ENCODE results near the gene NFATC1.

NFATC1 gene

GRCh38 chr18:79532313-79533007, 136.7 kb downstream of the NFATC1 start:
- Histone ChIP-seq H4K8ac (ENCODE audit: low read depth, low read length) (no peak overlapping the region), H3K4me1 (ENCODE audit: control insufficient read depth in 2 of 2, insufficient read depth in 1 of 2, low read depth in 1 of 2, low read length in 2 of 2) (no peaks in the 10 kb centered on the region), H3K4me2 (ENCODE audit: insufficient read depth, low read length, poor library complexity, severe bottlenecking) (no peak overlapping the region), H2BK120ac (ENCODE audit: low read depth, low read length) (peak overlapping the region; percentile 43), H3K9me3 (replicated peaks in 1 of 2; ENCODE audit: control insufficient read depth in 2 of 2, insufficient read depth in 1 of 2, low read depth in 1 of 2, low read length in 2 of 2) (no peaks in the 10 kb centered on the region), H4K91ac (ENCODE audit: low read depth, low read length, poor library complexity) (no peak overlapping the region), H3K27ac (replicated peaks; ENCODE audit: low read length) (no peak overlapping the region), H3K4me3 (ENCODE audit: low read length in 2 of 2) (no peak overlapping the region), H3K9ac (ENCODE audit: low read depth, low read length, poor library complexity) (no peak overlapping the region), H2BK12ac (ENCODE audit: low read length) (no peak overlapping the region), H2AFZ (ENCODE audit: low read length) (peak overlapping the region; percentile 23), H3K27me3 (ENCODE audit: control insufficient read depth in 3 of 3, insufficient read depth in 3 of 3, low read depth in 1 of 3, low read length in 3 of 3) (peaks cover 0 to 41% (median 0%) of the 10 kb centered on the region in 3 experiments), H3K18ac (ENCODE audit: low read length) (peak overlapping the region; percentile 24), H3K14ac (ENCODE audit: low read length) (no peak overlapping the region), H3K23ac (ENCODE audit: low read depth, low read length, poor library complexity) (no peak overlapping the region), H2BK5ac (ENCODE audit: low read length) (no peak overlapping the region), H2AK5ac (ENCODE audit: low read depth, low read length) (peak overlapping the region; percentile 61), H3K36me3 (replicated peaks in 1 of 2; ENCODE audit: control insufficient read depth in 2 of 2, insufficient read depth in 2 of 2, low read length in 2 of 2) (no peaks in the 10 kb centered on the region), H2BK15ac (ENCODE audit: low read length) (no peak overlapping the region), H3K79me1 (ENCODE audit: low read depth, low read length) (no peaks in the 10 kb centered on the region), H3K4ac (ENCODE audit: low read length) (no peak overlapping the region)
- DNase-seq (ENCODE audit: low spot score), result no peak
- WGBS, 2 donors (ENCODE audit: extremely low coverage in 2 of 2, insufficient read length in 2 of 2, insufficient replicate concordance in 1 of 2), result no CpG with 5 or more reads among the region's 34 CpGs

GRCh38 chr18:79533146-79533545, 137.4 kb downstream of the NFATC1 start:
- Histone ChIP-seq H3K27ac (replicated peaks; ENCODE audit: low read length) (no peak overlapping the region), H2AFZ (ENCODE audit: low read length) (no peak overlapping the region), H3K4me2 (ENCODE audit: insufficient read depth, low read length, poor library complexity, severe bottlenecking) (no peak overlapping the region), H3K79me1 (ENCODE audit: low read depth, low read length) (no peaks in the 10 kb centered on the region), H3K23ac (ENCODE audit: low read depth, low read length, poor library complexity) (peak overlapping the region; percentile 66), H3K4me1 (ENCODE audit: control insufficient read depth in 2 of 2, insufficient read depth in 1 of 2, low read depth in 1 of 2, low read length in 2 of 2) (no peaks in the 10 kb centered on the region), H3K4ac (ENCODE audit: low read length) (peak overlapping the region; percentile 77), H3K36me3 (replicated peaks in 1 of 2; ENCODE audit: control insufficient read depth in 2 of 2, insufficient read depth in 2 of 2, low read length in 2 of 2) (no peaks in the 10 kb centered on the region), H3K27me3 (ENCODE audit: control insufficient read depth in 3 of 3, insufficient read depth in 3 of 3, low read depth in 1 of 3, low read length in 3 of 3) (peaks cover 0 to 41% (median 0%) of the 10 kb centered on the region in 3 experiments), H4K8ac (ENCODE audit: low read depth, low read length) (peak overlapping the region; percentile 23), H2AK5ac (ENCODE audit: low read depth, low read length) (peak overlapping the region; percentile 61), H3K9ac (ENCODE audit: low read depth, low read length, poor library complexity) (no peak overlapping the region), H3K14ac (ENCODE audit: low read length) (no peak overlapping the region), H2BK12ac (ENCODE audit: low read length) (peak overlapping the region; percentile 46), H4K91ac (ENCODE audit: low read depth, low read length, poor library complexity) (no peak overlapping the region), H3K18ac (ENCODE audit: low read length) (peak overlapping the region; percentile 52), H3K9me3 (replicated peaks in 1 of 2; ENCODE audit: control insufficient read depth in 2 of 2, insufficient read depth in 1 of 2, low read depth in 1 of 2, low read length in 2 of 2) (peaks cover 5 to 7% of the 10 kb centered on the region in 2 donors), H2BK120ac (ENCODE audit: low read depth, low read length) (peak overlapping the region; percentile 43), H3K4me3 (ENCODE audit: low read length in 2 of 2) (no peak overlapping the region), H2BK15ac (ENCODE audit: low read length) (peak overlapping the region; percentile 72), H2BK5ac (ENCODE audit: low read length) (no peak overlapping the region)
- no peak for DNase-seq (ENCODE audit: low spot score)
- WGBS, 2 donors (ENCODE audit: extremely low coverage in 2 of 2, insufficient read length in 2 of 2, insufficient replicate concordance in 1 of 2), result no CpG with 5 or more reads among the region's 13 CpGs

GRCh38 chr18:79533591-79533990, 137.9 kb downstream of the NFATC1 start:
- H2BK5ac ChIP-seq (ENCODE audit: low read length), result no peak overlapping the region
- no peak overlapping the region for H4K8ac ChIP-seq (ENCODE audit: low read depth, low read length)
- no peak overlapping the region for H3K9ac ChIP-seq (ENCODE audit: low read depth, low read length, poor library complexity)
- H3K4me2 ChIP-seq (ENCODE audit: insufficient read depth, low read length, poor library complexity, severe bottlenecking), result no peak overlapping the region
- no peak overlapping the region for H2BK12ac ChIP-seq (ENCODE audit: low read length)
- H3K4me3 ChIP-seq (ENCODE audit: low read length in 2 of 2), result no peak overlapping the region
- peaks cover 5 to 8% of the 10 kb centered on the region in 2 donors for H3K9me3 ChIP-seq (replicated peaks in 1 of 2; ENCODE audit: control insufficient read depth in 2 of 2, insufficient read depth in 1 of 2, low read depth in 1 of 2, low read length in 2 of 2)
- H3K14ac ChIP-seq (ENCODE audit: low read length), result no peak overlapping the region
- WGBS, 2 donors (ENCODE audit: extremely low coverage in 2 of 2, insufficient read length in 2 of 2, insufficient replicate concordance in 1 of 2), result no CpG with 5 or more reads among the region's 9 CpGs
- no peaks in the 10 kb centered on the region for H3K4me1 ChIP-seq (ENCODE audit: control insufficient read depth in 2 of 2, insufficient read depth in 1 of 2, low read depth in 1 of 2, low read length in 2 of 2)
- H2BK15ac ChIP-seq (ENCODE audit: low read length), result peak overlapping the region; percentile 72
- H2AK5ac ChIP-seq (ENCODE audit: low read depth, low read length), result no peak overlapping the region
- H3K36me3 ChIP-seq (replicated peaks in 1 of 2; ENCODE audit: control insufficient read depth in 2 of 2, insufficient read depth in 2 of 2, low read length in 2 of 2), result no peaks in the 10 kb centered on the region
- H3K4ac ChIP-seq (ENCODE audit: low read length), result no peak overlapping the region
- H3K27me3 ChIP-seq (ENCODE audit: control insufficient read depth in 3 of 3, insufficient read depth in 3 of 3, low read depth in 1 of 3, low read length in 3 of 3), result peaks cover 0 to 37% (median 0%) of the 10 kb centered on the region in 3 experiments
- no peak overlapping the region for H4K91ac ChIP-seq (ENCODE audit: low read depth, low read length, poor library complexity)
- no peak overlapping the region for H2AFZ ChIP-seq (ENCODE audit: low read length)
- no peak for DNase-seq (ENCODE audit: low spot score)
- H2BK120ac ChIP-seq (ENCODE audit: low read depth, low read length), result no peak overlapping the region
- no peaks in the 10 kb centered on the region for H3K79me1 ChIP-seq (ENCODE audit: low read depth, low read length)
- peak overlapping the region; percentile 66 for H3K23ac ChIP-seq (ENCODE audit: low read depth, low read length, poor library complexity)
- H3K27ac ChIP-seq (replicated peaks; ENCODE audit: low read length), result no peak overlapping the region
- H3K18ac ChIP-seq (ENCODE audit: low read length), result no peak overlapping the region

- Histone ChIP-seq H2BK5ac (ENCODE audit: low read length) (no peak overlapping the region), H2BK120ac (ENCODE audit: low read depth, low read length) (no peak overlapping the region), H3K4me1 (ENCODE audit: control insufficient read depth in 2 of 2, insufficient read depth in 1 of 2, low read depth in 1 of 2, low read length in 2 of 2) (no peaks in the 10 kb centered on the region), H3K23ac (ENCODE audit: low read depth, low read length, poor library complexity) (no peak overlapping the region), H3K27ac (replicated peaks; ENCODE audit: low read length) (no peak overlapping the region), H3K18ac (ENCODE audit: low read length) (no peak overlapping the region), H4K8ac (ENCODE audit: low read depth, low read length) (no peak overlapping the region), H2AK5ac (ENCODE audit: low read depth, low read length) (no peak overlapping the region), H3K4me2 (ENCODE audit: insufficient read depth, low read length, poor library complexity, severe bottlenecking) (no peak overlapping the region), H2BK12ac (ENCODE audit: low read length) (no peak overlapping the region), H3K4ac (ENCODE audit: low read length) (no peak overlapping the region), H3K36me3 (replicated peaks in 1 of 2; ENCODE audit: control insufficient read depth in 2 of 2, insufficient read depth in 2 of 2, low read length in 2 of 2) (no peaks in the 10 kb centered on the region), H3K9ac (ENCODE audit: low read depth, low read length, poor library complexity) (no peak overlapping the region), H2AFZ (ENCODE audit: low read length) (no peak overlapping the region), H2BK15ac (ENCODE audit: low read length) (no peak overlapping the region), H3K14ac (ENCODE audit: low read length) (no peak overlapping the region), H4K91ac (ENCODE audit: low read depth, low read length, poor library complexity) (no peak overlapping the region), H3K9me3 (replicated peaks in 1 of 2; ENCODE audit: control insufficient read depth in 2 of 2, insufficient read depth in 1 of 2, low read depth in 1 of 2, low read length in 2 of 2) (peaks cover 5 to 9% of the 10 kb centered on the region in 2 donors), H3K27me3 (ENCODE audit: control insufficient read depth in 3 of 3, insufficient read depth in 3 of 3, low read depth in 1 of 3, low read length in 3 of 3) (peaks cover 0 to 37% (median 0%) of the 10 kb centered on the region in 3 experiments), H3K79me1 (ENCODE audit: low read depth, low read length) (no peaks in the 10 kb centered on the region), H3K4me3 (ENCODE audit: low read length in 2 of 2) (no peak overlapping the region)
- DNase-seq (ENCODE audit: low spot score), result no peak
- no CpG with 5 or more reads among the region's 13 CpGs for WGBS, 2 donors (ENCODE audit: extremely low coverage in 2 of 2, insufficient read length in 2 of 2, insufficient replicate concordance in 1 of 2)
These were observed 138.6 kb downstream of the NFATC1 start for GRCh38 chr18:79534356-79534755.

Measured in neuronal stem cell (in vitro differentiated cells).